HG02642 (cell line): Measurements from ENCODE around the gene MIPEP.

Source experiments
- ATAC-seq: cut with Tn5 transposase; IDR thresholded peaks from one replicate; pipeline ENCODE4 v1.9.1; 2021; ENCODE audit warnings: mild to moderate bottlenecking; ENCODE audit not compliant: unreplicated experiment, poor library complexity

The MIPEP gene

GRCh38 chr13:23813635-23814034 is 75.6 kb downstream of the MIPEP start:
- ATAC-seq: no peak

GRCh38 chr13:23811366-23812062 is 77.7 kb downstream of the MIPEP start:
- no peak for ATAC-seq

- ATAC-seq: peak; percentile 50
These were observed 78.4 kb downstream of the MIPEP start for GRCh38 chr13:23810685-23811240.

- no peak for ATAC-seq
These were observed 80.4 kb downstream of the MIPEP start for GRCh38 chr13:23808803-23809202.

- peak; percentile 42 for ATAC-seq
These were observed 82.2 kb downstream of the MIPEP start for GRCh38 chr13:23806874-23807526.

GRCh38 chr13:23805821-23806220 is 83.4 kb downstream of the MIPEP start:
- no peak for ATAC-seq

- no peak for ATAC-seq
These were observed 84.1 kb downstream of the MIPEP start for GRCh38 chr13:23805122-23805521.

GRCh38 chr13:23804166-23804565 is 85.0 kb downstream of the MIPEP start:
- no peak for ATAC-seq

GRCh38 chr13:23801141-23801540 is 88.1 kb downstream of the MIPEP start:
- ATAC-seq: no peak

GRCh38 chr13:23799945-23800344 is 89.3 kb downstream of the MIPEP start:
- peak; percentile 90 for ATAC-seq

GRCh38 chr13:23797276-23797903 is 91.8 kb downstream of the MIPEP start:
- ATAC-seq: no peak

GRCh38 chr13:23796551-23796950 is 92.6 kb downstream of the MIPEP start:
- ATAC-seq: no peak

GRCh38 chr13:23794267-23795161 is 94.7 kb downstream of the MIPEP start:
- peak; percentile 55 for ATAC-seq

GRCh38 chr13:23793711-23794110 is 95.5 kb downstream of the MIPEP start:
- ATAC-seq: no peak

GRCh38 chr13:23792680-23793079 is 96.5 kb downstream of the MIPEP start:
- no peak for ATAC-seq

GRCh38 chr13:23790577-23791170 is 98.5 kb downstream of the MIPEP start:
- no peak for ATAC-seq

- ATAC-seq: no peak
These were observed 99.4 kb downstream of the MIPEP start for GRCh38 chr13:23789576-23790346.

- no peak for ATAC-seq
These were observed 100.7 kb downstream of the MIPEP start for GRCh38 chr13:23788459-23788858.

GRCh38 chr13:23787464-23787863 is 101.7 kb downstream of the MIPEP start:
- ATAC-seq: no peak
